ENCODE data around the gene DEPDC5.

The DEPDC5 gene

DNA sequence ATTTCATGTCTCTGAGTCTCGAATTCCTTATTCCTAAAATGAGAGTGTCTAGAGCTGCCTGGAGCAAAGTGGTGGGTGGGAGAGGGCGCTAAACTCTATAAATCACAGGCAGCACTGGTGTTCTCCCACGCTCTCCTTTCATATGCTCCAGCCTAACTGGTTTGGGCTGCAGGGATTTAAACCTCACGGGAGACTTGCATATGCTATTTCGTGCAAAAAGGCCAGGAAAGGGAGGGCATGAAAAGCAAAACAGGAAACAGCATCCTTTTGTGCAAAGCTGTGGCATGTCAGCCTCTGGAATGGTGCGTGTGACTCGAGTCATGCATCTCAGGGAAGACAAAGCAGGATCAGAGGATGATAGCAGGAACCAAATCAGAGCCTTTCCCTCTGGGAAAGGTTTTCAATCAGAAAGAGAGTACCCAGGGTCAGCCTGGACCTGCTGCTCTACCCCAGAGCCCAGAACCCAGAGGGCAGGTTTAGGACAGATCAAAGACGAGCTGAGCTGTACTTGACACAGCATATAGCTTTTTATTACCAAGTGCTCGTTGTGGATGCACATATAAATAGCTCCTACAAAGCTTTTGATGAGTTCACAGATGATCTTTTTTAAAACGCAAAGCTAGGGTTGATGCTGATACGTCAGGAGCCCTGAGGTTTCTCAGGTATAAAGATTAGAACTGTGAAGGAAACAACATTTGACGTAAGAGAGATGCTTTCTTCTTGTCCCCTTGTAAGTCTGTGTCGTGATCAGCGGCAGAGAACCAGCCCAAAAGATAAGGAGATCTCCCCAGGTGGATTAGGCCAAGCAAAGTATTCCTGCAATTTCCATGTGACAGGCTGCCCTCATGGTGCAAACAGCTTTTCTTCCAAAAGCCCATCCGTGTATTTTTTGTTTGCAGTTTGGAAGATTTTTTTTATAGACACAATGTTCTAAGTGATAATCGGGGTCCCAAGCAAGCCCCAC is 144.3 kb downstream of the DEPDC5 start:
- no peak for DNase-seq

GRCh38 chr22:31898926-31899325 is 145.1 kb downstream of the DEPDC5 start:
- no peak for DNase-seq

DNA sequence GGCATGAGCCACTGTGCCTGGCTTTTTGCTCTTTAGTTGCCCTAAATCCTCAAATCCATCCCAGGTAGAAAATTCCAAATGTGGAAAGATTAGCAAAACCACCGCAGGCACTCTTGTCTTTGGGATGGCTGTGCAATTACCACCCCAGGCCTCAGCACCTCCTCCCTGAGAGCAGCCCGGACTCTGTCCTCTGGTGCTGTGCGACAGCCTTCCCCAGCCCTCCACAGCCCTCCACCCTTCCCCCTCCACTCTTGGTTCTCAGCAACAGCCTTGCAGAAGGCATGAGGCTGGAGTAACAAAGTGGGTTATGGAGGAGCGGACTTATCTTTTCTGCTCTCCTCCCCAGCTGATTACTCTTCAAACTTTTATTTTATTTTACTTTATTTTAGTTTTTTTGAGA is 145.8 kb downstream of the DEPDC5 start:
- no peak for DNase-seq

DNA sequence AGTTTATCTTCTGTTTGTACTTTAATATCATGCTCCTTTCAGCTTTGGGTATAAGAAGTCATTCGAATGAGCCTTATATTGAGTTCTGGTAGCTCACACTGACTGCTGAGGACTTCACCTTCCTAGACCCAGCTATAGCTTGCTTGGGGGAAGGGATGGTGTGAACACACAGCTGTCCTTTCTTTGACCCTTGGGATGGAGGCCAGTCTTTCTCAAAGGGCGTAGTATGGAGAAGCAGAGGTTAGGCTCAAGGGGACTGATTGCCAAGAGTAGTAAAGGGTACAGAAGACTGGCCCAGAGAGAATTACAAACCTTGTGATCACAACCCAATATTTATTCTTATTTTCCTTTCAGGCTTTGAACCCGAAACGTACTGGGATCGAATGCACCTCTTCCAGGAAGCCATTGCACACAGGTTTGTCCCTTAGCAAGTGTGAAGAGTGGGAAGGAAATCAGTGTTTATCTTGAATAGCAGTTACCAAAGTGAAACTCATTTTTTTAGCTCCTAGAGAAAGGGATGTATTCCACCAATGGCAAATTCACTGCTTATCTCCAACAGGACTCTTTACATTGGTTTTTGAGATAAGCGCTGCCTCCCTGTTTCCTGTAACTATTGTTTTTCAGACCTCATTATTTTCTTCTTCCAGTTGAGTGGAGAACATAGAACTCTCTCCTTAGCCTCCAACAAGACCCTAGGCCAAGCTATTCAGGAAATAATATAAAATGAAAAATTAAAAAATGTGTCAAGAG is 147.7 kb downstream of the DEPDC5 start:
- DNase-seq = no peak

DNA sequence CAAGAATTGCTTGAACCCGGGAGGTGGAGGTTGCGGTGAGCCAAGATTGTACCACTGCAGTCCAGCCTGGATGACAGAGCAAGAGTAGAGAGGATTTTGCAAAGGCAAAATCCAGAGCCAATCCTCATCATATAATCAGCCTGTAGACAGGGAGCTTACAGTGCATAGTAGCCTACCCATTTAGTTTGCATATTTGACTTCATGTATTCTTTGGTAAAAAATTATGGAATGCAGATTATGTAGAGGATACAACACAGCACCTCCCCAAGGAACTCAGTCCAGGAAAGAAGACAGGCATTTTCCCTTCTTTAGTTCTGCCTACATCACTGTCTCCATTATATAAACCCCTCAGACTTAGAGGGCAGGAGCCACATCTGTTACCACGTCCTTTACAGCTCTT is 150.8 kb downstream of the DEPDC5 start:
- no peak for DNase-seq

DNA sequence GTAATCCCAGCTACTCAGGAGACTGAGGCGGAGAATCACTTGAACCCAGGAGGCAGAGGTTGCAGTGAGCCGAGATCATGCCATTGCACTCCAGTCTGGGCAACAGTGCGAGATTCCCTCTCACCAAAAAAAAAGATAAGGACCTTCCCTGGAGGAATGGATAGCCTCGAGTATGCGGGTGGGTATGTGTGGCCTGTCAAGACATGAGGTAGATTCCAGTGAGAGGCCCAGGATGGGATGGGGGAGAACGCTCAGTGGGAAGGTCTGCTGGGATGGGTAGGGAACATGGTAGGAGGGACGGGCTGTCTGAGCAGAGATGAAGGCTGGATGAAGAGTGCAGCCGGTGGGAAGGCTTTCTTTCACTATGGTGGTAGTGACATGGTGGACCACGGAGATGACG is 151.5 kb downstream of the DEPDC5 start:
- DNase-seq = no peak

- no peak for DNase-seq
These were observed 152.3 kb downstream of the DEPDC5 start for GRCh38 chr22:31906086-31906485.

GRCh38 chr22:31906569-31906968 is 152.8 kb downstream of the DEPDC5 start:
- DNase-seq = no peak

- DNase-seq = no peak
These were observed 156.2 kb downstream of the DEPDC5 start for GRCh38 chr22:31909977-31910376.

DNA sequence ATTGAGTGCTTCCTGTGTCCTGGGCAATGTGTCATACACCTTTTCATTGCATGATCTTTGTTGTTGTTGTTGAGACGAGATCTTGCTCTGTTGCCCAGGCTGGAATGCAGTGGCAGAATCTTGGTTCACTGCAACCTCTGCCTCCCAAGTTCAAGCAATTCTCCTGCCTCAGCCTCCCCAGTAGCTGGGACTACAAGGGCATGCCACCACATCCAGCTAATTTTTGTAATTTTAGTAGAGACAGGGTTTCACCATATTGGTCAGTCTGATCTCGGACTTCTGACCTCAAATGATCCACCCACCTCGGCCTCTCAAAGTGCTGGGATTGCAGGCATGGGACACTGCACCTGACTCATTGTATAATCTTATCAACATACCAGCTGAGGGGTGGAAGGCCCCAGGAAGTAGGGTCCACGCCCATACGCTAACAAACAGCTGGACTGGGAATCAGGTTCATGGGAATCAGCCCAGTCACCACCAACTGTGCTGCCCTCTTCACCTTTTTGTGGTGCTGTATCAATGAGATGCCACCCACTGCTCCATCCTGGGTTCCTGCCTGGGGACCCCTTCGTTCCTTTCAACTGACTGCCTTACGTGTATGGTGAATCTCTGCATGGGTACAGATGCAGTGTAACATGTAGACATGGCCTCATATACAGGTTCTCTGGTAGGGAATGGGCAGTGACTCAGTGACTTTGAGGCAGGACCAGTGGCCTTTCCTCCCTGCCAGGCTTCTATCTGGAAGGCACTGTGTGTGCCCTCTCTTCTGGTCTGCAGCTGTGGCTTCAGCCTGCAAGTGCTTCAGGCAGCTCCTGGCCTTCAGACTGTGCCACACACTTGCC is 158.0 kb downstream of the DEPDC5 start:
- DNase-seq = no peak

DNA sequence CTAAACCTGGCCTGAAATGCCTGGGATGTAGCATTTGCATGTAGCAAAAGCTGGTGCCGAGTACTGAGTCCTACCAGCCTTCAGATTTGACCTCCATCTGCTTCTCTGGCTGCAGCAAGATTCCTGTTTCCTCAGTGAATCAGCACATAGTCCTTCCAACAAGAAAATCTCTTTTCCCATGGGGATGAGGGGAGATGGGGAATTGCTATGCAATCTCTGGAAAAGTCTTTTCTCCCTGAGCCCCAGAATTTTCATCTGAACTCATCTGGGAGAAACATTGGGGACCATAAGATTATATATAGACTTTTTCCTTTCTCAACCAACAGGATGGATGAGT is 158.6 kb downstream of the DEPDC5 start:
- DNase-seq = no peak

- DNase-seq = no peak
These were observed 161.8 kb downstream of the DEPDC5 start for GRCh38 chr22:31915586-31915985.

DNA sequence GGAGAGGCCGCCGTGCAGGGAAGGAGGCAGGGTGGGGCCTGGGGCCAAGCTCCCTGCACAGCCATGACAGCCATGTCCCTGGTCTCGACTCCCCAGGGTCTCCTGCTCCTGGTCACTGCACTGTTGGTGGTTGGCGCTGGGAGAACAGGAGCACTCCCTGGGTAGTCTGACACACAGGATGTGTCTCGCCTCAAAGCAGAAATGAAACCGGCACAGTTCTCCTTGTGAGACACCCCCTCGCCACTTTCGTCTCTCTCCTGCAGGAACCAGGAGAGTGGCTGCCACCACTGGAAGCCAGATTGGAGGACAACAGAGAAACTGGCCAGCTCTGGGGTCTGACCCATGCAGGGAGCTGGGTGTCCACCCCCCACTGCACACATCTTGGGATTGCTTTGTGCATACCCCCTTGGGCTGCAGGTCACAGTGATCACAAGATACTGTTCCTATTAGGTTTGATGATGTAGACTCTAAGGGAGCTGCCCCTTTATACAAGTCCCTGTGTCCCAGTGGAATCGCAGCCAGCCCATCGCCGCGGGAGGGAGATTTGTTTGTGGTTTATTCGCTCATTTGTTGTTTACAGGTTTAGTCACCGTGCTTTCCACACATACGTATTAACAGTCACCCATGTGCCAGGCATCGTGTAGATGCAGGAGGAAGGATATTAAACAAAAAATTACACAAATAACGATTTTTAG is 163.6 kb downstream of the DEPDC5 start:
- no peak for DNase-seq

GRCh38 chr22:31919730-31920129 is 165.9 kb downstream of the DEPDC5 start:
- no peak for DNase-seq

DNA sequence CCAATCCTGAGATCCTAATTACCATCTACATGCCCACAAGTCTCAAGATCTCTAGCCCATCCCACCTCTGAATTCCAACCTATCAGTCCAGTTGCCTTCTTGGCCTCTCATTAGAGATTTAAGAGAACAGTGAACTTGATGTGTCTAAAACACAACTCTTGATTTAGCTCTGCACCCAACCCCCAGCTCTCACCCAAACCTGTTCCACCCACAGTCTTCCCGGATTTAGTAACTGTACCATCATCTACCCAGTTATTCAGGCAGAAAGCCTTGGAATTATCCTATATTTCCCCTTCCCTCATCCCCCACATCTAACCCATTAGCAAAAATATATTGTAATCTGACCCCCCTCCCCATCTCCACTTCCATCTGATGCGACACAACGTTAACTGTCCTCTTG is 166.5 kb downstream of the DEPDC5 start:
- DNase-seq = no peak

DNA sequence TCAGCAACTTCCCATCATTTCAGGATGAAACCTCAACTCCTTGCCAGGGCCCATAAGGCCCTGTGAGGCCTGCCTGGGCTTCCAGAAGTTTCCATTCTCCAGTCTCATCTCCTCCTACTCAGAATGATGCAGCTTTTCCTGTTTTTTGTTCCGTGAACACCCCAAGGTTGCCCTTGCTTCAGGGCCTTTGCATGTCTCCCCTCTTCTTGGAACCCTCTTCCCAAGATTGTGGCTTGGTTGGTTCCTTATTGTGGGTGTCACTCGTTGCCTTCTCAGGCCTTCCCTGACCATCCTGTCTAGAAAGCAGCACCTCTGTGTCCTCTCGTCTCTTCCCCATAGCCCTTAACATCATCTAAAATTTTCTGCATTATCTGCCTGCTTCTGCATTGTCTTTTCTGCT is 167.3 kb downstream of the DEPDC5 start:
- no peak for DNase-seq

DNA sequence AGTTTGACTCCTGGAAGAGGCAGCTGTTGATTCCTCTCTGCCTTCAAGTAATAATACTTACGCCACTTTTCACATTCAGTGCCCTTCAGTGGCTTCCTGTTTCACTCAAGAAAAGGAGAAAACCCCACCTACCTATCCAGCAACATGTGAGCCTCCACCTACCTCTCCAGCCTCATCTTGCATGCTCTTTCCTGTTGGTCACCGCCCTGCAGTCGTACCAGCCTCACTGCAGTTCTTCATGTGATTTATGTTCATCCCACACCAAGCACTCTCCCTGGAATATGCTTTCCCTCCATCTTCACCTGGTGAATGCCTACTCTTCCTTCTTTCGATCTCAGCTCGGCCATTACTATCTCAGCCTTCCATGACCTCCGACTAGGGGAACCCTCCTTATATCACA is 168.7 kb downstream of the DEPDC5 start:
- no peak for DNase-seq

- no peak for DNase-seq
These were observed 169.3 kb downstream of the DEPDC5 start for GRCh38 chr22:31923136-31923535.

GRCh38 chr22:31923747-31924146 is 169.9 kb downstream of the DEPDC5 start:
- DNase-seq = no peak

DNA sequence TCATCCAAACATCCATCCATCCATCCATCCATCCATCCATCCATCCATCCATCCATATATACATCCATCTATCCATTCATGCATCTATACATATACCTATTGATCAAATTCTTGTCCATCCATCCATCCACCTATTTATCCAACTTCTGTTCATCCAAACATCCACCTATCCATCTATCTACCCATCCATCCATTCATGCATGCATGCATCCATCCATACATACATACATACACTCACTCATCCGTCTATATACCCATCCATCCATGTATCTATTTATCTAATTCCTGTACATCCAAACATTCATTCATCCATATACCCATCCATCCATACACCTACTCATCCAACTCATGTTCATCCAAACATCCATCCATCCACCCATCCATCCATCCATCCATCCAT is 171.2 kb downstream of the DEPDC5 start:
- no peak for DNase-seq

DNA sequence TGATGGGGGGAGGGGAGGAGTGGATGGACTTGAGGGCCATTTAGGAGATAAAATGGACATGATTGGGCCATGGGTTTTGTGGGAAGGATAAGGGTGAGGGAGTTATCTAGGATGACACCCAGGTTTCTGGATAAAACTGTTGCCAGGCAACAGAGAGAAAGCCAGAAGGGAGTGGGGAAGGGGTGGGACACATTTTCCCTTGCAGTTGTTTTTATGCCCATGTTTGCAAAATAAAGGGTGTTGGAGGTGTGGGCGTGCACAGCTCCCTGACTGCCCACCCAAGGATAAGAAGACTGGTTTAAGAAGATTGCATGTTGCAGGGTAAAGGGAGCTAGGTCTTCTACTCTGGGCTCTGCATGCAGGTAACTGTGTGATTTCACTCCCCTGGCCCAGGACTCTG is 172.2 kb downstream of the DEPDC5 start:
- DNase-seq = no peak

- DNase-seq = no peak
These were observed 173.2 kb downstream of the DEPDC5 start for GRCh38 chr22:31926969-31927368.

DNA sequence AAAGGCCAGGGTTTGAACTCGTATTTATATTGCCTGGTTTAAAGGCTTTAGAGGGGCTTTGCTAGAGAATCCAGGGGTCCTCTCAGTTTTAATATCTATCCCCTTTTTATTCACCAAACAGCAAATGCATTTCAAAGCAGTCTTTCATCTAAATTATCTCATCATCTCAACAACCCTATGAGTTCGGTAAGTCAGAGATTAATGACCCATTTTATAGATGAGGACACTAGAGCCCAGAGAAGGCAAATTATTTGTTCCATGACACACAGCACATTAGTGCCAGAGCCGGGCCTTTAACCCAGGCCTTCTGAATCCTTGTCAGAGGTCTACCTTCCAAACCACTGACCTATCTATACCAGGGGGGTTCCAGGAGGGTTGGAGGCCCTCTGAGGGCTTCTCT is 173.7 kb downstream of the DEPDC5 start:
- DNase-seq = no peak

Measured in SW 1271 (cell line).